Measurements from ENCODE around the gene RBM44.

- TF ChIP-seq CTCF (conservative IDR thresholded peaks at IDR 0.05; ENCODE audit: low read depth, low read length) (no peak), EZH2 (IDR thresholded peaks at IDR 0.05; ENCODE audit: borderline replicate concordance, low read depth, low read length, poor library complexity, severe bottlenecking) (no peak)
These were observed 21.8 kb downstream of the RBM44 start for GRCh38 chr2:237820421-237820820.
